ENCODE measurements around the gene SFT2D1.

GRCh38 chr6:166315436-166315835 lies 26.9 kb downstream of the SFT2D1 start:
- TF ChIP-seq EZH2phosphoT487 (IDR thresholded peaks at IDR 0.05; ENCODE audit: insufficient read depth, low read depth) (no peak), EZH2 (IDR thresholded peaks at IDR 0.05; ENCODE audit: insufficient read depth, poor library complexity, severe bottlenecking) (no peak)
